NCI-H1105 (cell line): Measurements from ENCODE around the gene DNAI1.
"Not testable (repeated sequence)": the region's sequence is repeated elsewhere in the genome, so short reads cannot be mapped to it uniquely, and the experiment has no call there.

ENCODE experiments used
- DNase-seq: peaks from one replicate; lab custom pipeline; 2025; lab: John Stamatoyannopoulos, UW

DNAI1 gene

GRCh38 chr9:34451135-34451534 lies 7.5 kb upstream of the DNAI1 start:
- DNase-seq = no peak

DNA sequence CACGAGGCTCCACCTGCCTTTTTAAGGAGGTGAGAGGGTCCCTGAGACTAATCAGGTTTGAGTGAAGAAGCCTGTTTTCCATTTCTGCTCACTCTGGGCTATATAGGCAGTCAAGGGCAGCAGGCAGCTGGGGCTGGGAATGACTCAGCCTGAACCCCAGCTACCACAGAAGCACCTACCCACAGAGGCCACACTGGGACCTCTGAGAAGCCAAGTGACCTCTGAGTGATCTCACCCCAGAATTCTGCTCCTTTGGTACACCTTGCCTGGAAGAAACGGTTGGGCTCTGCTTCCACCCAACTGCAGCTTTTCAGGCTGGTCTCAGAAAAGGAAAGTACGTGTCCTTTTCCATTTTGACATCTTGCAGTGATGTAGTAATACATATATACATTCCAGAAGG lies 7.1 kb upstream of the DNAI1 start:
- DNase-seq = no peak

GRCh38 chr9:34452568-34452967 lies 6.0 kb upstream of the DNAI1 start:
- no peak for DNase-seq

DNA sequence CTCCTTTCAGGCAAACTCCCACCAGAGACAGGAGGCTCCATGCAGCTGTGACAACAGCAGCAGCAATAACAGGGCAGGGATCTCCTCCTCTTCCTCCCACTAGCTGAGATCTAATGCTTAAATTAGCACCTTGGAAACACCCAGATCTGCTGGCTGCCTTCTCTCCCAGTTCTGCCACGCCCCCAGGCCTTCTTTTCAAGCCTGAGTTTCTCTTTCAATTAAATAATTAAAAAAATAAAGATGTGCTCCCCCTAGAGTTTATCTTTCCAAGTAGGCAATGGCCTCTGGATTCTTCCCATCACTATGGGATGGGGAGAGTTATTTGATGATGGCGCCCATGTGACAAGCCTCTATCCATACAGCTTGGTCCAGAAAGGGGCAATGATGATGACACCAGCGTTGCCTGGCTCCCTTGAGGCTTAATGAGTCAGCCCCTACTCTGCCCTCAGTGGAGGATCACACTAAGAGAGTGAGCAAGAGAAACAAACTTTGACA lies 4.0 kb upstream of the DNAI1 start:
- DNase-seq = no peak

- no peak for DNase-seq
Observed at GRCh38 chr9:34456151-34456550, 2.5 kb upstream of the DNAI1 start.

GRCh38 chr9:34456746-34457145 lies 1.9 kb upstream of the DNAI1 start:
- DNase-seq = no peak

GRCh38 chr9:34457266-34458012 lies 1.2 kb upstream of the DNAI1 start:
- peak; percentile 24 for DNase-seq

GRCh38 chr9:34458959-34459340 lies 345 bp downstream of the DNAI1 start:
- DNase-seq = no peak

DNA sequence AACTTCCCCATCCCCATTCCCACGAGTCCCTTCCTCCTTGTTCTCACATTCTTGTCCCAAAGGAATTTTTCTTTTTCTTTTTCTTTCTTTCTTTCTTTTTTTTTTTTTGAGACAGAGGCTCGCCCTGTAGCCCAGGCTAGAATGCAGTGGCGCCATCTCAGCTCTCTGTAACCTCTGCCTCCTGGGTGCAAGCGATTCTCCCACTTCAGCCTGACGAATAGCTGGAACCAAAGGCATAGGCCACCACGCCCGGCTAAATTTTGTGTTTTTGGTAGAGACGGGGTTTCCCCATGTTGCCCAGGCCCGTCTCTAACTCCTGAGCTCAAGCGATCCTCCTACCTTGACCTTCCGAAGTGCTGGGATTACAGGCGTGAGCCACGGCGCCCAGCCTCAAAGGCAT lies 751 bp downstream of the DNAI1 start:
- no peak for DNase-seq

- DNase-seq = no peak
Observed at GRCh38 chr9:34459941-34460340, 1.3 kb downstream of the DNAI1 start.

GRCh38 chr9:34463098-34463900 lies 4.7 kb downstream of the DNAI1 start:
- DNase-seq = no peak

GRCh38 chr9:34463901-34464232 lies 5.3 kb downstream of the DNAI1 start:
- no peak for DNase-seq

DNA sequence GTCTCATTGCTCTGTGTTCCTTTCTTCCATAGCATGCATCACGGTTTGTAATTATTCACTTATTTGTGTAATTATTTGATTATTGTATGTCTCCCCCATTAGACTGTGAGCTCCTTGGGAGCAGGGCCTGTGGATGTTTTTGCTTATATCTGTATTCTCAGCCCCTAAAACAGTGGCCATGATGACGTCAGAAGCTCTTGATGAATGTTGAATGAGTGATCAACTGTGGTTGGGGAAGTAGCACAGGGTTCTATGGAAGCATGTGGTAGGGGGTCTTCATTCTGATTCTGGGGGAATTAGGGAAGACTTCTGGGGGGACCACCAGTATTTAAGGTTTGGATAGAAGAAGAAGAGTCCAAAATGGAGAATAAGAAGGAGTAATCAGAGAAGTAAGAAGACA lies 6.0 kb downstream of the DNAI1 start:
- DNase-seq = no peak

DNA sequence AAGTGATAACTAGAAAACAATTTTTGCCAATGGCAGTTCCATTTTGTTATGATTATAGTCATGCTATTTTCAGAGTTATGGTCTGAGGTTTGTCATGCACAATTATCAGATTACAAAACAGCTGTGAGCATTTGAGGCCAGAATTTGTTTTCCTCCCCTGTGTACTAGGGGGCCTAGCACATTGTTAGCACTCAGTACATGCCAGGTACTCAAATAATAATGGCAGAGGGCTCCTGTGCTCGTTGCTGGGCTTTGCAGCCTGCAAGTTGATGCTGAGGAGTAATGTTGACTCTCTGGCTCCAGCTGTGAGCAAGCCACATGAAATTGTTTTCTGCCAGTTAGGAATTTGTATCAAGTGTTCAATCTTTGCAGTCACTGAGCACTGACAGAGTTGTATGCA lies 6.9 kb downstream of the DNAI1 start:
- no peak for DNase-seq

DNA sequence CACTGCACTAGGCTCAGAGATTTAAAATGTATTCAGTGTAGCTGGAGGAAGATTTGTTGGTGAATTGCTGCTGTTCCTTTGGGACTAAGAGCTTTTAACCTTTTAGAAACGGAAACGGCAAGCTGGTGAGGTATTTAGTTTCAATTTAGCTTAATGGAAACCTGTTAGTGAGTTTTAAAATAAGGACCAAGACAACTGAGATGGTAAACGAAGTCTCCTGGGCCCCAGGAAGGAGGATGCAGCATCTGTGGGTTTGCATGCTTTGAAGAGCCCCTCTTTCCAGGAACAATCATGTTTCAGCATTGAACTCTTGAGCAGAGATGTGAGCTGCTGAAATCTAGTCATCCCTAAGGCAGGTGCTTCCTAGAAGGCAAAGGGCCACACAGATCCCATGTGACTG lies 16.5 kb downstream of the DNAI1 start:
- DNase-seq = no peak

DNA sequence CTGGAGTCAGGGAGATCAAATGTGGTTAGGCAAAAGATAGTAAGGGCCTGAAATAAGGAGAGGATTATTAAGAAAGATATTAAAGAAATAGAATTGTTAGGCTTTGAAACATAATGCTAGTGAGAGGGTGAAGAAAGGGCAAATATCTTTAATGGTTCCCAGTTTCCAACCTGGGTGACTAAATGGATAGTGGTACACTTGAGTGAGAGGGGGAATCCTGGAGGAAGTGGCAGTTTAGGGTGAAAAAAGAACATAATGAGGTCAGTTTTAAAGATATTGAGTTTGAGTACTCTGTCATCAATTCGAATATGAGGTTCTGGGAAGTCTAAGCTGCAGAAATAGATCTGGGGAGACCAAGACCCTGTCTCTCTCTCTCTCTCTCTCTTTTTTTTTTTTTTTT lies 18.9 kb downstream of the DNAI1 start:
- DNase-seq = no peak

DNA sequence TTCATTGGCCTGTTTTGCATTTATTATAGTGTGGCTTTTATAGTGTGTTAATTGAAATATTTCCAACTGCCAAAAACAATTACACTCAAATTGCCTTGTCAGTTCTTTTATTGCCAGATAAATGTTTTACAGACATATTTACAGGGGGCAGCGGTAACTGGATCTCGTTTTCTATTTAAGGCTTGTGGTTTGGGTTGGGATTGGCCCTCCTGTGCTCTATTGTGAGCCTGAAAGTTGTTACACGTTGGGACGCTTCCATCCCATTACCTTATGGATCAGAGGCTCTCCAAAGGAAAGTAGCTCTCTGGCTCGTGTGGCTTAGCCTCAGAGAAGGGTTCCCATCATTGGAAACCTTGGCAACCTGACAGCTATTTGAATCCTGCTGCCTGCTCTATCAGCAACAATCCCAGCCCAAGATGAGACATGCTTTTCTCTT lies 20.8 kb downstream of the DNAI1 start:
- no peak for DNase-seq

DNA sequence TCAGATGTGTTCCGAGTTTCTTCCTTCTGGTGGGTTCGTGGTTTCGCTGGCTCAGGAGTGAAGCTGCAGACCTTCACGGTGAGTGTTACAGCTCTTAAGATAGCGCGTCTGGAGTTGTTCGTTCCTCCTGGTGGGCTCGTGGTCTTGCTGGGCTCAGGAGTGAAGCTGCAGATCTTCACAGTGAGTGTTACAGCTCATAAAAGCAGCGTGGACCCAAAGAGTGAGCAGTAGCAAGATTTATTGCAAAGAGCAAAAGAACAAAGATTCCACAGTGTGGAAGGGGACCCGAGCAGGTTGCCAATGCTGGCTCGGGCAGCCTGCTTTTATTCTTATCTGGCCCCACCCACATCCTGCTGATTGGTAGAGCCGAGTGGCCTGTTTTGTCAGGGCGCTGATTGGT lies 23.0 kb downstream of the DNAI1 start:
- DNase-seq = not testable (repeated sequence)

DNA sequence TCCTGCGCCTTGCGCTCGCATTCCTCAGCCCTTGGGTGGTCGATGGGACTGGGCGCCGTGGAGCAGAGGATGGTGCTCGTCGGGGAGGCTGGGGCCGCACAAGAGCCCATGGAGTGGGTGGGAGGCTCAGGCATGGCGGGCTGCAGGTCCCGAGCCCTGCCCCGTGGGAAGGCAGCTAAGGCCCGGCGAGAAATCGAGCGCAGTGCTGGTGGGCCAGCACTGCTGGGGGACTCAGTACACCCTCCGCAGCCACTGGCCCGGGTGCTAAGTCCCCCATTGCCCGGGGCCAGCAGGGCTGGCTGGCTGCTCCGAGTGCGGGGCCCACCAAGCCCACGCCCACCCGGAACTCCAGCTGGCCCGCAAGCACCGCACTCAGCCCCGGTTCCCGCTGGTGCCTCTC lies 24.1 kb downstream of the DNAI1 start:
- not testable (repeated sequence) for DNase-seq

- DNase-seq = no peak
Observed at GRCh38 chr9:34484678-34485077, 26.1 kb downstream of the DNAI1 start.

GRCh38 chr9:34485822-34486221 lies 27.2 kb downstream of the DNAI1 start:
- DNase-seq = no peak

- no peak for DNase-seq
Observed at GRCh38 chr9:34486572-34486971, 28.0 kb downstream of the DNAI1 start.

- DNase-seq = no peak
Observed at GRCh38 chr9:34490360-34490759, 31.8 kb downstream of the DNAI1 start.

GRCh38 chr9:34490760-34491159 lies 32.2 kb downstream of the DNAI1 start:
- no peak for DNase-seq
